ENCODE measurements around the gene ABCB8. TPM values are rescaled to one million over a fixed set of nuclear protein-coding genes. Genes with fewer than 3 reads are reported as not detected.
"Not testable (repeated sequence)": the region's sequence is repeated elsewhere in the genome, so short reads cannot be mapped to it uniquely, and the experiment has no call there.

Gene ABCB8
- total RNA-seq, 5 donors from 2014 or later (not counting 1 experiment from before 2014, with no cell fraction given), result 72.4 to 83.0 (median 74.8) TPM

- Mint-ChIP-seq H3K4me3 (no peak overlapping the region), H3K36me3 (peaks cover 17% of the 10 kb centered on the region), H3K4me1 (peaks cover 0 to 12% (median 9%) of the 10 kb centered on the region in 3 donors), H3K27ac (peak overlapping the region; percentile 46 to 48), H3K27me3 (no peaks in the 10 kb centered on the region), H3K9me3 (no peaks in the 10 kb centered on the region)
- ATAC-seq (replicated peaks in 1 of 4) (peak; percentile 29 to 57 (median 38)), DNase-seq (peak in 4 of 35 experiments; percentile 26 to 43 (median 33))
- Histone ChIP-seq H3K36me3 (ENCODE audit: control insufficient read depth in 2 of 2, extremely low read depth in 1 of 2, insufficient read depth in 1 of 2, low read length in 1 of 2) (peaks cover 17 to 45% of the 10 kb centered on the region in 2 donors), H3K9me3 (no peaks in the 10 kb centered on the region), H3K4me1 (ENCODE audit: control insufficient read depth in 1 of 2, extremely low read depth in 1 of 2, insufficient read depth in 2 of 2, low read length in 2 of 2) (peaks cover 0 to 10% of the 10 kb centered on the region in 2 experiments), H3K27me3 (replicated peaks in 1 of 2; ENCODE audit: control insufficient read depth in 2 of 2, extremely low read depth in 1 of 2, insufficient read depth in 2 of 2, low read length in 1 of 2) (no peaks in the 10 kb centered on the region), H3K27ac (ENCODE audit: low read length) (no peak overlapping the region), H3K4me3 (ENCODE audit: control insufficient read depth in 1 of 2, extremely low read depth in 1 of 2, low read length in 1 of 2) (no peak overlapping the region)
- CTCF ChIA-PET, result interaction anchor here in 1 of 2 donors (0.8 kb wide), 1 partner anchor 21 kb away, joined by 3 read pairs; no protein-coding TSS in a partner anchor
- WGBS (ENCODE audit: insufficient coverage), result 73% methylated on average over 5 of the region's 12 CpGs
- POLR2A ChIA-PET, result no interaction called here
Measured at GRCh38 chr7:151038951-151039849, 10.9 kb downstream of the ABCB8 start.

DNA sequence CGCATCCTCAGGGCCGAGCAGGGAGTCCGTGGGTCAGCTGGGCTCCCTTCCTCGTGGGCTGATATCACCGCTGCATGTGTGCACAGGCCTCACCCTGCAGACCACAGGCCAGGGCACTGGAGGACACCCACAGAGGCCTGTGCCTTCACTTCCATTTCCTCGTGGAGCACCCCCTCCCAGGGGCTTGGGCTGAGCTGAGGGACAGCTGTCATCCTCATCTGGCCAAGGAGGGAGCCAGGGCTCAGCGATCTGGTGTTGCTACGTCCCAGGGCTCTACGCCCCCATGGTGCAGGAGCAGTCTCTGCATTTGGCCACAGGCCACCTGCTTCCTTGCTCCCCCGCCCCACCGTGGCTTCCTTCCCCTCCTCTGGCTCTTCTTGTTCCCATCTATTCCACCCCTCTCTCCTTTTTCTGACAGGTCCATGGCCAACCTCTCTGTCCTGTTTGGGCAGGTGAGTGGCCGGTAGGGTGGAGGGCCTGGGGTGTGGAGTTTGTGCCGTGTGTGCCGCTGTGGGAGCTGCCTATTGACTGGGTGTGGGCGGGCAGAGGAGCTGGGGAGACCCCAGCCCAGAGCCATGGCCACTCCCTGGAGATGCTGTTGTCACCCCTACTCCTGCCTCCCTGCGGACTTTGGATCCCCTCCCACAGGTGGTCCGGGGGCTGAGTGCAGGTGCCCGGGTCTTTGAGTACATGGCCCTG, 11.7 kb downstream of the ABCB8 start:
- CTCF ChIA-PET, result interaction anchor here in 1 of 2 donors (0.8 kb wide), 1 partner anchor 22 kb away, joined by 3 read pairs; no protein-coding TSS in a partner anchor
- H3K4me3 Mint-ChIP-seq, result no peak overlapping the region
- H3K9me3 Mint-ChIP-seq, result no peaks in the 10 kb centered on the region
- H3K4me1 Mint-ChIP-seq, result peaks cover 0 to 12% (median 9%) of the 10 kb centered on the region in 3 donors
- Histone ChIP-seq H3K4me3 (ENCODE audit: control insufficient read depth in 1 of 2, extremely low read depth in 1 of 2, low read length in 1 of 2) (no peak overlapping the region), H3K36me3 (ENCODE audit: control insufficient read depth in 2 of 2, extremely low read depth in 1 of 2, insufficient read depth in 1 of 2, low read length in 1 of 2) (peaks cover 17 to 42% of the 10 kb centered on the region in 2 donors), H3K9me3 (no peaks in the 10 kb centered on the region), H3K27me3 (replicated peaks in 1 of 2; ENCODE audit: control insufficient read depth in 2 of 2, extremely low read depth in 1 of 2, insufficient read depth in 2 of 2, low read length in 1 of 2) (no peaks in the 10 kb centered on the region), H3K4me1 (ENCODE audit: control insufficient read depth in 1 of 2, extremely low read depth in 1 of 2, insufficient read depth in 2 of 2, low read length in 2 of 2) (peaks cover 0 to 10% of the 10 kb centered on the region in 2 experiments), H3K27ac (ENCODE audit: low read length) (no peak overlapping the region)
- POLR2A ChIA-PET, result no interaction called here
- ATAC-seq (replicated peaks in 1 of 4) (no peak), DNase-seq (no peak)
- H3K27ac Mint-ChIP-seq, result no peak overlapping the region
- H3K27me3 Mint-ChIP-seq, result no peaks in the 10 kb centered on the region
- H3K36me3 Mint-ChIP-seq, result peaks cover 17% of the 10 kb centered on the region
- WGBS (ENCODE audit: insufficient coverage), result 71% methylated on average over 12 of the region's 18 CpGs

- no peak overlapping the region for H3K27ac ChIP-seq (ENCODE audit: low read length)
- no peaks in the 10 kb centered on the region for H3K27me3 Mint-ChIP-seq
- no peaks in the 10 kb centered on the region for H3K9me3 Mint-ChIP-seq
- no peak for ATAC-seq (replicated peaks in 1 of 4)
- peaks cover 17 to 35% of the 10 kb centered on the region in 2 donors for H3K36me3 ChIP-seq (ENCODE audit: control insufficient read depth in 2 of 2, extremely low read depth in 1 of 2, insufficient read depth in 1 of 2, low read length in 1 of 2)
- peaks cover 21% of the 10 kb centered on the region for H3K36me3 Mint-ChIP-seq
- H3K4me1 ChIP-seq (ENCODE audit: control insufficient read depth in 1 of 2, extremely low read depth in 1 of 2, insufficient read depth in 2 of 2, low read length in 2 of 2), result peaks cover 0 to 10% of the 10 kb centered on the region in 2 experiments
- no peaks in the 10 kb centered on the region for H3K9me3 ChIP-seq
- 95% methylated on average over 27 of the region's 30 CpGs for WGBS (ENCODE audit: insufficient coverage)
- no peak overlapping the region for H3K4me3 Mint-ChIP-seq
- CTCF ChIA-PET, result no interaction called here
- H3K4me3 ChIP-seq (ENCODE audit: control insufficient read depth in 1 of 2, extremely low read depth in 1 of 2, low read length in 1 of 2), result no peak overlapping the region
- POLR2A ChIA-PET, result no interaction called here
- peaks cover 0 to 12% (median 9%) of the 10 kb centered on the region in 3 donors for H3K4me1 Mint-ChIP-seq
- no peak for DNase-seq
- H3K27ac Mint-ChIP-seq, result no peak overlapping the region
- no peaks in the 10 kb centered on the region for H3K27me3 ChIP-seq (replicated peaks in 1 of 2; ENCODE audit: control insufficient read depth in 2 of 2, extremely low read depth in 1 of 2, insufficient read depth in 2 of 2, low read length in 1 of 2)
Measured at GRCh38 chr7:151040616-151041375, 12.5 kb downstream of the ABCB8 start.

- CTCF ChIA-PET; H3K9me3 Mint-ChIP-seq; DNase-seq; H3K27ac Mint-ChIP-seq; H3K9me3 ChIP-seq; POLR2A ChIA-PET; H3K4me3 ChIP-seq (ENCODE audit: control insufficient read depth in 1 of 2, extremely low read depth in 1 of 2, low read length in 1 of 2); H3K27me3 ChIP-seq (replicated peaks in 1 of 2; ENCODE audit: control insufficient read depth in 2 of 2, extremely low read depth in 1 of 2, insufficient read depth in 2 of 2, low read length in 1 of 2); H3K27ac ChIP-seq (ENCODE audit: low read length); H3K4me3 Mint-ChIP-seq; ATAC-seq (replicated peaks in 1 of 4); H3K27me3 Mint-ChIP-seq: not testable (repeated sequence)
- 96% methylated on average over 5 of the region's 10 CpGs for WGBS (ENCODE audit: insufficient coverage)
- peaks cover 11 to 19% of the 10 kb centered on the region in 2 donors for H3K36me3 ChIP-seq (ENCODE audit: control insufficient read depth in 2 of 2, extremely low read depth in 1 of 2, insufficient read depth in 1 of 2, low read length in 1 of 2)
- H3K4me1 ChIP-seq (ENCODE audit: control insufficient read depth in 1 of 2, extremely low read depth in 1 of 2, insufficient read depth in 2 of 2, low read length in 2 of 2), result peaks cover 0 to 10% of the 10 kb centered on the region in 2 experiments
- Mint-ChIP-seq H3K36me3 (peaks cover 13% of the 10 kb centered on the region), H3K4me1 (peaks cover 0 to 12% (median 9%) of the 10 kb centered on the region in 3 donors)
Measured at GRCh38 chr7:151043449-151043848, 15.2 kb downstream of the ABCB8 start.

DNA sequence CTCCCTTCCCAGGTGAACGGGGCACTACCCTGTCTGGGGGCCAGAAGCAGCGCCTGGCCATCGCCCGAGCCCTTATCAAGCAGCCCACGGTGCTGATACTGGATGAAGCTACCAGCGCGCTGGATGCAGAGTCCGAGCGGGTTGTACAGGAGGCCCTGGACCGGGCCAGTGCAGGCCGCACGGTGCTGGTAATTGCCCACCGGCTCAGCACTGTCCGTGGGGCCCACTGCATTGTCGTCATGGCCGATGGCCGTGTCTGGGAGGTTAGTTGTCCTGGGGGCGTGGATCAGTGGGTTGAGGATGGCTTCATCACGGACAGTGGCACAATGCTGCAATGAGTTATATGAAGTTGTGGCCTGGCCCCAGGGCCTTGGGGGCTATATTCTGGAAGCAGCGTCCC, 15.7 kb downstream of the ABCB8 start:
- Mint-ChIP-seq H3K9me3 (no peaks in the 10 kb centered on the region), H3K4me3 (no peak overlapping the region)

DNA sequence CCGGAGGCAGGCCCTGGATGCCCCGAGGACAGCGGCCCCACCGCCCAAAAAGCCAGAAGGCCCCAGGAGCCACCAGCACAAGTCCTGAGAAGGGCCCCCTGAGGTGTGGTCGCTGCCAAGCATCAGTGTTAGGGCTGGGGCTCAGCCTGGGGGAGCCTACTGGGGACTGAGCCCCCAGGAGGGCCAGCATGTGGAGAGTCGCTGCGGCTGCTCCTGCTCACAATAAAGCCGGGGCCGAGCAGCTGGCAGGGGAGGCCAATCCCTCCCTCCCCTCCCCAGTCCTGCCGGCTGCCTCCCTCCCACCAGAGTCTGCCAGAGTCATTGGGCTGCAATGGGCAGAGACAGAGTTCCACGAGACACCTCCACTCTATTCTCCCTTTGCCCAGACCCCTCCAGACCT, 17.0 kb downstream of the ABCB8 start:
- Histone ChIP-seq H3K27ac (ENCODE audit: low read length) (no peak overlapping the region), H3K4me1 (ENCODE audit: control insufficient read depth in 1 of 2, extremely low read depth in 1 of 2, insufficient read depth in 2 of 2, low read length in 2 of 2) (no peaks in the 10 kb centered on the region), H3K4me3 (ENCODE audit: control insufficient read depth in 1 of 2, extremely low read depth in 1 of 2, low read length in 1 of 2) (no peak overlapping the region), H3K27me3 (replicated peaks in 1 of 2; ENCODE audit: control insufficient read depth in 2 of 2, extremely low read depth in 1 of 2, insufficient read depth in 2 of 2, low read length in 1 of 2) (peaks cover 0 to 4% of the 10 kb centered on the region in 2 experiments), H3K9me3 (no peaks in the 10 kb centered on the region), H3K36me3 (ENCODE audit: control insufficient read depth in 2 of 2, extremely low read depth in 1 of 2, insufficient read depth in 1 of 2, low read length in 1 of 2) (peaks cover 11 to 19% of the 10 kb centered on the region in 2 donors)
- Mint-ChIP-seq H3K27ac (no peak overlapping the region), H3K36me3 (peaks cover 13% of the 10 kb centered on the region), H3K4me3 (no peak overlapping the region), H3K27me3 (no peaks in the 10 kb centered on the region), H3K4me1 (peaks cover 0 to under 1% (median 0%) of the 10 kb centered on the region in 3 donors), H3K9me3 (no peaks in the 10 kb centered on the region)
- 92% methylated on average over 8 of the region's 11 CpGs for WGBS (ENCODE audit: insufficient coverage)
- DNase-seq, result no peak
- POLR2A ChIA-PET, result no interaction called here
- CTCF ChIA-PET, result no interaction called here
- ATAC-seq (replicated peaks in 1 of 4), result no peak

More for the DNA sequence above, 15.7 kb downstream of the ABCB8 start:
- peaks cover 11 to 19% of the 10 kb centered on the region in 2 donors for H3K36me3 ChIP-seq (ENCODE audit: control insufficient read depth in 2 of 2, extremely low read depth in 1 of 2, insufficient read depth in 1 of 2, low read length in 1 of 2)
- DNase-seq, result no peak
- H3K27ac ChIP-seq (ENCODE audit: low read length), result no peak overlapping the region
- H3K27ac Mint-ChIP-seq, result no peak overlapping the region
- H3K27me3 Mint-ChIP-seq, result no peaks in the 10 kb centered on the region
- H3K4me3 ChIP-seq (ENCODE audit: control insufficient read depth in 1 of 2, extremely low read depth in 1 of 2, low read length in 1 of 2), result no peak overlapping the region
- ChIA-PET POLR2A (interaction anchor here in 1 of 2 donors (0.6 kb wide), 1 partner anchor 689 kb away, joined by 8 read pairs; no protein-coding TSS in a partner anchor), CTCF (no interaction called here)
- H3K4me1 ChIP-seq (ENCODE audit: control insufficient read depth in 1 of 2, extremely low read depth in 1 of 2, insufficient read depth in 2 of 2, low read length in 2 of 2), result peaks cover 0 to 7% of the 10 kb centered on the region in 2 experiments
- no peaks in the 10 kb centered on the region for H3K9me3 ChIP-seq
- WGBS (ENCODE audit: insufficient coverage), result 97% methylated on average over 18 of the region's 20 CpGs
- no peak for ATAC-seq (replicated peaks in 1 of 4)
- no peaks in the 10 kb centered on the region for H3K27me3 ChIP-seq (replicated peaks in 1 of 2; ENCODE audit: control insufficient read depth in 2 of 2, extremely low read depth in 1 of 2, insufficient read depth in 2 of 2, low read length in 1 of 2)
- H3K36me3 Mint-ChIP-seq, result peaks cover 13% of the 10 kb centered on the region
- peaks cover 0 to 9% (median 9%) of the 10 kb centered on the region in 3 donors for H3K4me1 Mint-ChIP-seq
